ENCODE results near the gene RASL10A.

GRCh38 chr22:29351891-29352290, 36.4 kb upstream of the RASL10A start:
- TF ChIP-seq CTCF (IDR thresholded peaks at IDR 0.05) (no peak), POLR2A (IDR thresholded peaks at IDR 0.05) (no peak)

All from Peyer's patch (tissue), 4 donors.